Measurements from ENCODE around the gene LSM14B. TPM values are rescaled to one million over a fixed set of nuclear protein-coding genes. Genes with fewer than 3 reads are reported as not detected.

The LSM14B gene
- 19.0 and 19.4 TPM in 2 replicates for total RNA-seq

GRCh38 chr20:62121776-62122653 lies at the start of gene LSM14B:
Gene LSM14B (plus strand): TSS chr20:62122475. CDS start chr20:62122667, 192 bp downstream.

DNA sequence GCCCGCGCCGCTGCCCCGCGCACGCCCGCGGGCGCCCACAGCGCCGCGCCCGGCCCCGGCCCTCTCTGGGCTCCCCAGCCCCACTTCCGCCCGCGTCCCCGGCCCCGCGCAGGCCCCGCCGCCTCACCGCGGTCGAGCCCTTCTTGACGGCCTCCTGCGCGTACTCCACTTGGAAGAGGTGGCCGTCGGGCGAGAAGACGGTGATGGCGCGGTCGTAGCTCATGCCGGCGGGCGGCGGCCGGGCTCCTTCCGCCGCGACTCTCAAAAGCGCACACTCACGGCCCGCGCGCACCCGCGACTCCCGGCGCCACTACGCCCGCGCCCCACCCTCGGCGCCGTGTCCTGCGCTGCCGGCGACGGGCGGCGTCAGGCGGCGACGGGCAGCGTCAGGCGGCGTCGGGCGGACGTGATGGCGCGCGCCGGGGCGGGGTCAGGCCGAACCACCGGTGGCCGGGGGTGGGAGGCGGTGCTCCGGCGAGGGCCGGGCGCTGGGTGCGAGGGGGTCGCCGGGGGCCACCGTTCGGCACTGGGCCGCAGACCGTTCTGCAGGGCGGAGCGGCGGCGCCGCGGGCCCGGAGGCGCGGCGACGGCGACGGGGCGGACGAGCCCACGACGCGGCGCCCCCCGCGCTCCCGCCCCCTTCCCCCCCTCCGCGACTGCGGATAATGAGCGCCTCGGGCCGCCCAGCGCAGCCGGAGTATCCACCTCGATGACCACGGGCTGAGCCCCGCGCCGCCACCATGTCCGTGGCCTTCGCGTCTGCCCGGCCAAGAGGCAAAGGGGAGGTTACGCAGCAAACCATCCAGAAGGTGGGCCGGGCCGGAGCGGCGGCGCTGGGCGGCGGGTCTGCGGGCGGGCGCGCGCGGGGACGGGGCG lies 21.0 kb downstream of the LSM14B start, which contains the start of the genes PSMA7 and SS18L1:
PSMA7 (minus strand) TSS at position 314 of the 876 bp plus-strand sequence; CDS start at position 223, 91 bp downstream.
SS18L1 (plus strand) TSS at position 689 of the 876 bp plus-strand sequence; CDS start at position 741, 52 bp downstream.

DNA sequence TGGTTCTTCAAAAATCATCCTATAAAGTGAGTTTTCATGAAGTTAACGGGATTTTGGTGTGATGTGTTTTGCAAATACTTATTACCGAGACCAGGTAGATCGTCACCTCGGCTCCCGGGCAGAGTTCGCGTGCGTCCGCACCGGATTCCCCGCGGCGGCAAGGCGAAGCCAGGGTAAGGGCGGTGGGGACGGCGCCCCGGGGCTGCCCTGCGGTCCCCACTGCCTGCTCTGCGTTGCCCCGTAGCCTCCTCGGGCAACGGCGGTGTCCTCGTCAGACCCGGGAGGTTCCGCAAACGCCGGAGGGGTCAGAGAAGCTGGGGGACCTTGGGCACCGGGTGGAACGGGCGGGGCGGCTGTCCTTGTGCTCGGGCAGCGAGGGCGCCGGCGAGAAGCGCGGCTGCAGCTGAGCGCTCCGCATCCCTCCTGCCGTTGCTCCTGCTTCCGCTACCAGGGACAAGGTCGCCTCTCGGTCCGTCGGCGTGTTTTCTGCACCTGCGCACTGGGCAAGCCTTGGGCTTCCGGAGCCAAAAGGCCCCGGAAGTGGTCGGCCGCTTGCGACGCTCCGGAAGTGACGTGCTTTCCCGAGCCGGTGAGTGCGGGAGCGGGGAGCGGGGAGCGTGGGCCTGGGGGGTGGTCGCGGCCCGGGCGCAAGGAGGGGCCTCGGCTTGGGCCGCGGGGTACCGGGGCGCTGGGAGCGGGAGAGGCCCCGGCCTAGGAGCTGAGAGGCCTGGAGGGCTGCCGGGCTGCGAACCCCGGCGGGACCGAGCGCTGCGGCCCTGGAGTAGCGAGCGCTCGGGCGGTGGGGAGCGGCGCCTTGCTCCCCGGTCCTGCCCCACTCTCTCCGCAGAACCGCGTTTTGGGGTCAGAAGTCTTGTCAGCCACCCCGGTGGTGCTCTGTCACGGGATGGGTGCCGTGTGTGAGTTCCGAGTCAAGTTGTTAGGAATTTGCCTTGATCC lies 60.5 kb downstream of the LSM14B start, which contains the start of gene MTG2:
MTG2 (plus strand) TSS at position 560 of the 957 bp plus-strand sequence. CDS start 10,393 bp downstream, outside the sequence.

Other genes starting within 250 kb of the LSM14B start
- 5.2 and 27.3 TPM in 2 replicates for gene TAF4, start 56.6 kb upstream of the LSM14B start, total RNA-seq
- gene PSMA7, start 20.9 kb downstream of the LSM14B start, total RNA-seq = 315 and 482 TPM in 2 replicates
- 4.8 and 11.9 TPM in 2 replicates for gene SS18L1, start 21.3 kb downstream of the LSM14B start, total RNA-seq
- 16.2 and 40.8 TPM in 2 replicates for gene MTG2, start 60.6 kb downstream of the LSM14B start, total RNA-seq
- gene HRH3, start 97.8 kb downstream of the LSM14B start, total RNA-seq = not detected in 2 replicates
- gene OSBPL2, start 116.0 kb downstream of the LSM14B start, total RNA-seq = 14.1 and 16.3 TPM in 2 replicates
- gene ADRM1, start 180.5 kb downstream of the LSM14B start, total RNA-seq = 119 and 169 TPM in 2 replicates
- 36.6 and 74.3 TPM in 2 replicates for gene LAMA5, start 244.8 kb downstream of the LSM14B start, total RNA-seq